MM.1S (cell line): ENCODE measurements around the gene HYAL2.

Source experiments
- DNase-seq: peaks from one replicate; pipeline ENCODE4 v3.0.0-alpha.2; 2015
- H2AFZ ChIP-seq: fragments of 300-600 bp; sonication (generic); 2 replicates; pipeline ENCODE4 v1.6.0; 2016; ENCODE audit warnings: antibody characterized with exemption, low read length
- H3F3A ChIP-seq: fragments of 300-600 bp; sonication (generic); 2 replicates; pipeline ENCODE4 v1.6.1; 2016; ENCODE audit warnings: mild to moderate bottlenecking, antibody characterized with exemption, low read length, moderate library complexity, mixed read lengths; ENCODE audit not compliant: insufficient read depth
- H3K27ac ChIP-seq: fragments of 300-600 bp; sonication (generic); 2 replicates; pipeline ENCODE4 v1.5.1; 2016; ENCODE audit warnings: mild to moderate bottlenecking, low read length
- H3K27me3 ChIP-seq: fragments of 300-600 bp; sonication (generic); replicated peaks from 2 replicates; pipeline ENCODE4 v1.6.0; 2016; ENCODE audit warnings: low read length; ENCODE audit not compliant: insufficient read depth
- H3K36me3 ChIP-seq: fragments of 300-600 bp; sonication (generic); replicated peaks from 2 replicates; pipeline ENCODE4 v1.6.1; 2016; ENCODE audit warnings: mild to moderate bottlenecking, low read length, mixed read lengths; ENCODE audit not compliant: insufficient read depth
- H3K4me1 ChIP-seq: fragments of 300-600 bp; sonication (generic); 2 replicates; pipeline ENCODE4 v1.6.1; 2016; ENCODE audit warnings: low read length, mixed read lengths
- H3K4me2 ChIP-seq: fragments of 300-600 bp; sonication (generic); 2 replicates; pipeline ENCODE4 v1.6.0; 2016; ENCODE audit warnings: low read depth, low read length
- H3K4me3 ChIP-seq: fragments of 300-600 bp; sonication (generic); 2 replicates; pipeline ENCODE4 v1.5.1; 2016; ENCODE audit warnings: low read length, mixed read lengths
- H3K79me2 ChIP-seq: fragments of 300-600 bp; sonication (generic); 2 replicates; pipeline ENCODE4 v1.6.1; 2016; ENCODE audit warnings: mixed run types, low read length, mixed read lengths
- H3K9ac ChIP-seq: fragments of 300-600 bp; sonication (generic); 2 replicates; pipeline ENCODE4 v1.6.1; 2016; ENCODE audit warnings: low read length, mixed read lengths
- H3K9me2 ChIP-seq: fragments of 300-600 bp; sonication (generic); replicated peaks from 2 replicates; pipeline ENCODE4 v1.6.1; 2016; ENCODE audit warnings: mild to moderate bottlenecking, low read length, mixed read lengths; ENCODE audit not compliant: insufficient read depth
- H3K9me3 ChIP-seq: fragments of 300-600 bp; sonication (generic); replicated peaks from 2 replicates; pipeline ENCODE4 v1.6.1; 2016; ENCODE audit warnings: mild to moderate bottlenecking, low read length, mixed read lengths; ENCODE audit not compliant: insufficient read depth
- H4K20me1 ChIP-seq: fragments of 300-600 bp; sonication (generic); 2 replicates; pipeline ENCODE4 v1.6.1; 2016; ENCODE audit warnings: mild to moderate bottlenecking, low read length, moderate library complexity, mixed read lengths; ENCODE audit not compliant: insufficient read depth
- CTCF ChIP-seq: fragments of 300-600 bp; sonication (generic); IDR thresholded peaks from 2 replicates; pipeline ENCODE4 v1.5.1; 2016; ENCODE audit warnings: antibody characterized with exemption, low read length, mixed read lengths
- EZH2 ChIP-seq: fragments of 300-600 bp; sonication (generic); optimal IDR thresholded peaks from 2 replicates; pipeline ENCODE3; 2017; ENCODE audit warnings: low read depth, mild to moderate bottlenecking, antibody characterized with exemption, low read length, mixed read lengths
- EZH2phosphoT487 ChIP-seq: fragments of 300-600 bp; sonication (generic); IDR thresholded peaks from 2 replicates; pipeline ENCODE4 v1.6.1; 2018; ENCODE audit warnings: antibody characterized with exemption, low read length

HYAL2 gene

DNA sequence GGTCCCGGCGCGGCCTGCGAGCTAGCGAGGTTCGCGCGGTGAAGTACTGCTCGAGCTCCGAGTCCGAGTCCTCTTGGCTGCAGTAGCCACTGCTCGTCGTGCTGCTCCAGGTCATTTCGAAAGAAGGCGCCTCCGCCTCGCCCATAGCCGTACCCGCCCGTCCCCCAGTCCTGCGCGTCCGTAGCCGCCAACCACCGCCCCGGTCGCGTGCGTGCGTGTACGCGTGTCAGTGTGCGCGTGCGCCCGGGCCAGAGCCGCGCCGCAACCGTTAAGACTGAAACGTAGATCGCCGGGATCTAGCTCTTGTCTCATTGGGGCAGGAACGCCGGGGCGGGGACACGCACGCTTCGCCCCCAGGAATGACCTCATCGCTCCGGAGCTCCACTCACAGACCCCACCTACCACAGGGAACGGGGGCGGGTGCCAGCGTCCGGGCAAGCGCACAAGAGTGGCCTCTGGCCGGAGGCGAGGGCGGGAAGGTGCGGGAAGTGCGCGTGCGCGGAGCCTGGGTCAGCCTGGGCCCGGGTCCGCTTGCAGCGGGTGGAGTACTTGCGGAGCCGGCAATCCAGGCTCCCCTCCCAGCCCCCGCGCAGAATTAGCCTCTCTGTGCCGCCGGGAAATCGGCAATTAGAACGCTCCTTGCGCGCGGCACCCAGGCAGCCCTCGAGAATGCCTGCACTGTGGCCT, 14.8 kb upstream of the HYAL2 start:
- Histone ChIP-seq H3K4me1 (peaks cover 4% of the 10 kb centered on the region; the same call in 1 of the 2 replicates), H3K9me2 (no peaks in the 10 kb centered on the region), H3F3A (peaks cover 17% of the 10 kb centered on the region), H4K20me1 (no peaks in the 10 kb centered on the region), H3K4me3 (peak overlapping the region; percentile 99), H2AFZ (peak overlapping the region; percentile 92), H3K27ac (peak overlapping the region; percentile 86), H3K79me2 (peaks cover 54% of the 10 kb centered on the region), H3K4me2 (peak overlapping the region; percentile 98), H3K27me3 (peaks cover 10% of the 10 kb centered on the region; the same call in 1 of the 2 replicates), H3K36me3 (no peaks in the 10 kb centered on the region), H3K9ac (peak overlapping the region; percentile 97), H3K9me3 (no peaks in the 10 kb centered on the region)
- DNase-seq: peak; percentile 99
- TF ChIP-seq EZH2phosphoT487 (no peak), CTCF (no peak), EZH2 (no peak)

DNA sequence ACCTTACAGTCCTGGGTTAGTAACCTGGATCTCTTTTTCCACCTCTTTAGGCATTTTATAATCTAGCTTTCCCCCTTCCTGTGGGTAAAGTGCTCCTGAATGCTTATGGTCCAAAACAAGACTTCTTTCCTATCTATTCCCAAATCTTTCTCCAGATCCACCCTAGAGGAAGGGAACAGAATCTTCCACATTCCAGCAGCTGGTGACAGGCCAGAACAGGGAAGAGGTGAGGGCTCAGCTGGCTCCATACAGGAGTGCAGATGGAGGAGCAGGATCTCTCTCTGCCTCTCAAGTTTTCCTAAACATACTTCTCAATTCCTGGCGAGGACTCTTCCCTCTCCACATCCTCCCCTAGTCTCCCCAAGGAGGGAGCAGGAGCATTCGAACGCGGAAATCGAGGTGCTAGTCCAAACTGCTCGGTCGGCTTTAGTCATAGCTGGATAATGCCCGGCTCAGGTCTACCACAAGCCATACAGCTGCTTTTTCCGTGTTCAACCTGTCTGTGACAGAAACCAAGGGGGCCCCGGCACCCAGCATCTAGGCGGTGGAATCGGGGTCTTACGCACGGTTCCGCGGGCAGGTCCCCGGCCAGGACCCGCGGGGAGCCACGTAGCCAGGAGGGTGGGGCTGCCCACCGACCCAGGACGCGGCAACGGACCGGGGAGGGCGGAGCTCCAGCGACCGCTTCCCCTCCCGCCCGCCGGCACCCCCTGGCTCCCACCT, 14.1 kb upstream of the HYAL2 start:
- Histone ChIP-seq H3K9ac (peak overlapping the region; percentile 97), H3K27ac (peak overlapping the region; percentile 86), H3K9me3 (no peaks in the 10 kb centered on the region), H3K79me2 (peaks cover 61% of the 10 kb centered on the region), H2AFZ (peak overlapping the region; percentile 81), H3F3A (peaks cover 17% of the 10 kb centered on the region), H4K20me1 (no peaks in the 10 kb centered on the region), H3K4me2 (peak overlapping the region; percentile 98), H3K36me3 (peaks cover 4% of the 10 kb centered on the region; the same call in 1 of the 2 replicates), H3K4me3 (peak overlapping the region; percentile 99), H3K9me2 (no peaks in the 10 kb centered on the region), H3K27me3 (peaks cover 10% of the 10 kb centered on the region; the same call in 1 of the 2 replicates), H3K4me1 (peaks cover 4% of the 10 kb centered on the region; the same call in 1 of the 2 replicates)
- DNase-seq: no peak
- no peak for TF ChIP-seq EZH2phosphoT487
- no peak for TF ChIP-seq CTCF
- no peak for TF ChIP-seq EZH2

- no peaks in the 10 kb centered on the region for H4K20me1 ChIP-seq
- H3F3A ChIP-seq: peaks cover 20% of the 10 kb centered on the region
- H3K9me2 ChIP-seq: no peaks in the 10 kb centered on the region
- no peak for DNase-seq
- H3K79me2 ChIP-seq: peaks cover 74% of the 10 kb centered on the region
- H3K9me3 ChIP-seq: no peaks in the 10 kb centered on the region
- peaks cover 4% of the 10 kb centered on the region; the same call in 1 of the 2 replicates for H3K4me1 ChIP-seq
- no peaks in the 10 kb centered on the region for H3K27me3 ChIP-seq
- H3K27ac ChIP-seq: no peak overlapping the region
- no peak overlapping the region; the same call in 1 of the 2 replicates for H3K9ac ChIP-seq
- no peak overlapping the region for H2AFZ ChIP-seq
- peak overlapping the region; percentile 34; the same call in 1 of the 2 replicates for H3K4me2 ChIP-seq
- no peak for TF ChIP-seq CTCF
- no peak for TF ChIP-seq EZH2
- no peak for TF ChIP-seq EZH2phosphoT487
- H3K4me3 ChIP-seq: no peak overlapping the region
- H3K36me3 ChIP-seq: peaks cover 14% of the 10 kb centered on the region
Measured at GRCh38 chr3:50334339-50335075, 12.0 kb upstream of the HYAL2 start.
